Measurements from ENCODE around the gene EPS15. TPM values are rescaled to one million over a fixed set of nuclear protein-coding genes. Genes with fewer than 3 reads are reported as not detected.

The EPS15 gene
- total and polyA plus RNA-seq, 9 of the 15 experiments (the other 6 are each of a cell fraction or from before 2014, with no cell fraction given): 23.1 to 69.0 (median 41.7) TPM

GRCh38 chr1:51519048-51519864 is at the start of gene EPS15 (continued):
- TF ChIP-seq REST (IDR thresholded peaks at IDR 0.05; ENCODE audit: borderline replicate concordance): no peak
- TF ChIP-seq REST (CRISPR knock-in tag; IDR thresholded peaks at IDR 0.05; ENCODE audit: low read depth): 0 out of 2 replicates have a peak, but pooled peaks have one; percentile 64
- TF ChIP-seq TAF9B (IDR thresholded peaks at IDR 0.05; ENCODE audit: partially characterized antibody): peak; percentile 39
- peak; percentile 52; the same call in 1 of the 2 replicates for TF ChIP-seq TAF7 (tag; IDR thresholded peaks at IDR 0.05)
- TF ChIP-seq GATA2 (CRISPR knock-in tag; IDR thresholded peaks at IDR 0.05): no peak
- TF ChIP-seq CHD2 (IDR thresholded peaks at IDR 0.05; ENCODE audit: low read depth, low read length): no peak
- no peak for TF ChIP-seq ZNF354B (CRISPR knock-in tag; IDR thresholded peaks at IDR 0.05)
- peak; percentile 53; the same call in 1 of the 2 replicates for TF ChIP-seq ZBTB26 (CRISPR knock-in tag; IDR thresholded peaks at IDR 0.05)
- TF ChIP-seq ZEB2 (IDR thresholded peaks at IDR 0.05): no peak
- no peak for TF ChIP-seq SNRNP70 (optimal IDR thresholded peaks at IDR 0.05; ENCODE audit: low read depth, low read length)
- no peak for TF ChIP-seq PHB (CRISPR knock-in tag; IDR thresholded peaks at IDR 0.05)
- no peak for TF ChIP-seq ZNF174 (CRISPR knock-in tag; IDR thresholded peaks at IDR 0.05)
- TF ChIP-seq IFI16 (CRISPR knock-in tag; IDR thresholded peaks at IDR 0.05): peak; percentile 58
- no peak for TF ChIP-seq ILK (tag; IDR thresholded peaks at IDR 0.05; ENCODE audit: borderline replicate concordance, low read depth)
- TF ChIP-seq ZNF398 (CRISPR knock-in tag; IDR thresholded peaks at IDR 0.05): no peak
- no peak for TF ChIP-seq KAT2B (IDR thresholded peaks at IDR 0.05; ENCODE audit: low read depth, low read length)

All from K562 (cell line).